HepG2 (cell line): ENCODE results near the gene SETD1A. TPM values are rescaled to one million over a fixed set of nuclear protein-coding genes. Genes with fewer than 3 reads are reported as not detected.
A peak's percentile ranks its signal among the peaks of the same experiment; 100 is the strongest.

Experiments
- FOXA1 ChIP-seq, 2 experiments: fragments of 450-650 bp in 1 of 2; sonication (generic) in 1 of 2; formaldehyde crosslinking in 1 of 2; IDR thresholded peaks; 2 replicates each; pipeline versions ENCODE4 v1.4.0 to v1.6.1; 2016 to 2020; ENCODE audit warnings: missing genetic modification reagents in 1 of 2
- FOXA3 ChIP-seq: IDR thresholded peaks from 2 replicates; pipeline ENCODE4 v1.6.1; 2016; ENCODE audit warnings: missing genetic modification reagents, missing compliant biosample characterization
- JARID2 ChIP-seq: sonication (generic); formaldehyde crosslinking; IDR thresholded peaks from 2 replicates; pipeline ENCODE4 v1.8.1; 2023; ENCODE audit warnings: missing genetic modification reagents, inconsistent platforms; ENCODE audit not compliant: insufficient replicate concordance
- JUNB ChIP-seq: sonication (generic); formaldehyde crosslinking; IDR thresholded peaks from 2 replicates; pipeline ENCODE4 v1.8.0; 2022; ENCODE audit warnings: missing genetic modification reagents, mild to moderate bottlenecking, borderline replicate concordance
- NR2F2 ChIP-seq: IDR thresholded peaks from 2 replicates; pipeline ENCODE4 v1.6.1; 2012; ENCODE audit warnings: low read depth, inconsistent platforms, borderline replicate concordance
- PHF8 ChIP-seq: sonication (generic); formaldehyde crosslinking; IDR thresholded peaks from 2 replicates; pipeline ENCODE4 v1.5.0; 2020; ENCODE audit warnings: missing genetic modification reagents
- RFX5 ChIP-seq: IDR thresholded peaks from 2 replicates; pipeline ENCODE4 v1.6.1; 2011; ENCODE audit warnings: low read depth, low read length, improper control_type of control experiment
- SSRP1 ChIP-seq: IDR thresholded peaks from 2 replicates; pipeline ENCODE4 v1.6.1; 2016; ENCODE audit warnings: control low read depth
- ZNF816 ChIP-seq: sonication (generic); formaldehyde crosslinking; IDR thresholded peaks from 2 replicates; pipeline ENCODE4 v1.8.0; 2022; ENCODE audit warnings: missing genetic modification reagents, mild to moderate bottlenecking, borderline replicate concordance
- polyA plus RNA-seq, 8 experiments: library from polyadenylated mRNA; depleted of rRNA in 3 of 8; stranded (reverse) in 7 of 8; unstranded in 1 of 8; fragments of >200 nt; fragmentation: Illumina TruSeq in 4 of 8; extraction: Trizol in 4 of 8; gene quantifications; 2 replicates each; pipeline versions ENCODE4 v1.2.1 to v1.2.3, GENCODE V29; 2011 to 2016; ENCODE audit warnings: low read depth in 4 of 8, missing spikeins in 1 of 8, mixed read lengths in 1 of 8; ENCODE audit not compliant: insufficient read depth in 1 of 8
- total RNA-seq, 5 experiments: library from RNA; depleted of rRNA; stranded (reverse); fragments of >200 nt; fragmentation: Illumina TruSeq; extraction: Trizol; gene quantifications; 2 replicates each; pipeline ENCODE4 v1.2.3, GENCODE V29; 2016; ENCODE audit warnings: low read depth in 1 of 5
- TF ChIP-seq, protein P1 (sequence below): sonication (generic); formaldehyde crosslinking; IDR thresholded peaks from 2 replicates; pipeline ENCODE4 v1.4.0; 2020; ENCODE audit warnings: missing genetic modification reagents
- TF ChIP-seq, protein P2 (sequence below): sonication (generic); formaldehyde crosslinking; conservative IDR thresholded peaks from 2 replicates; pipeline ENCODE4 v1.4.0; 2020; ENCODE audit warnings: missing genetic modification reagents
- TF ChIP-seq, protein P3 (sequence below): sonication (generic); formaldehyde crosslinking; conservative IDR thresholded peaks from 2 replicates; pipeline ENCODE4 v1.4.0; 2020; ENCODE audit warnings: missing genetic modification reagents
- TF ChIP-seq, protein P4 (sequence below): sonication (generic); formaldehyde crosslinking; IDR thresholded peaks from 2 replicates; pipeline ENCODE4 v1.8.1; 2023; ENCODE audit warnings: missing genetic modification reagents, inconsistent platforms, borderline replicate concordance
- TF ChIP-seq, protein P5 (sequence below): sonication (generic); formaldehyde crosslinking; IDR thresholded peaks from 2 replicates; pipeline ENCODE4 v1.4.0; 2020; ENCODE audit warnings: mild to moderate bottlenecking, missing genetic modification reagents
- TF ChIP-seq, protein P6 (sequence below): sonication (generic); formaldehyde crosslinking; IDR thresholded peaks from 2 replicates; pipeline ENCODE4 v1.9.0; 2021; ENCODE audit warnings: missing genetic modification reagents, borderline replicate concordance
- TF ChIP-seq, protein P7 (sequence below): sonication (generic); formaldehyde crosslinking; IDR thresholded peaks from 2 replicates; pipeline ENCODE4 v1.8.1; 2023; ENCODE audit warnings: mild to moderate bottlenecking, missing genetic modification reagents
- TF ChIP-seq, protein P8 (sequence below): IDR thresholded peaks from 2 replicates; pipeline ENCODE4 v1.6.1; 2012; ENCODE audit warnings: inconsistent platforms

The SETD1A gene
- total and polyA plus RNA-seq, 2 of the 13 experiments (the other 11 are each of a cell fraction or from before 2014, with no cell fraction given), result 3.8 to 5.6 TPM

DNA sequence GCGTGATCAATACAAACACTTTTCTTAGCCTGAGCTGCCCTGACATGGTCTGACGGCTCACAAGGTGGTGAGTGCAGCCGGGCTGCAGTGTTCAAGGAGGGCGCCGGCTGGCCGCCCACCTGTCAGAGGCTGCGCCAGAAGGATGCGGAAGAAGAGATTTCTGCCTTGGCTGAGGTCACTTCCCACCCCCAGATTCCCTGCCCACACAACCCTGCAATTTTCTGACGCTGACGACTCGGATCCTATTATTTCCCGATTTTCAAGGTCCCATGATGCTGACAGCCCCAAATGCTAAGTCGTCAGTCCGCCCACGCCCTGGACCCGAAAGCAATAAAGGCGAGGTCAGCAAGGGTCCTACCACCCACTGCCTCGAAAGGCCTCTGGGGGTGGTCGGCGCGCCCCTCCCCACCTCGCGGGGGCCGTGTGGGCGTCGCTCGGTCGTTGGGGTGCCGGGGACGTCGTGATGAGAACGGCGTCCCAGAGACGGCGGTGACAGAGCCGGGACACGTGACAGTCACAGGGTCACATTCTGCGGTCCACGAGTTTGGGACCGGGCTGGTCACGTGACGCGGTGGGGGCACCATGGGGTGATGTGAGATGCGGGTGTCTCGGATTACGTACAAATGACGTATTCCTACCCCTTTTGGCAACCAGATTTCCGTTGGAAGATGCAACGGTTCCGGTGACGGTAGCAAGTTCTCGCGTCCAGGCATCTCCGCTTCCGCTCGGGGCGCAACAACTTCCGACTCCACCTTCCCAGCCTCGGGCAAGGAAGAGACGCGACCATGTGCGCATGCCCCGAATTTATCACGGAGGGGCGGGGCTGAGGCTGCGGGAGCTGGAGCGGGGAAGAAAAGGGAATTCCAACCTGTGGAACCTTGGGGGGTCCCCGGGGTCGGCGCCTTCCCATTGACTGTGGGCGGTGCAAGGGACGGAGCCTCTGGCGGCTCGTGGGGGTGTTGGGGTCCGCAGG is 75.5 kb downstream of the SETD1A start, which contains the start of gene STX4 (continued):
- TF ChIP-seq, protein P1, sequence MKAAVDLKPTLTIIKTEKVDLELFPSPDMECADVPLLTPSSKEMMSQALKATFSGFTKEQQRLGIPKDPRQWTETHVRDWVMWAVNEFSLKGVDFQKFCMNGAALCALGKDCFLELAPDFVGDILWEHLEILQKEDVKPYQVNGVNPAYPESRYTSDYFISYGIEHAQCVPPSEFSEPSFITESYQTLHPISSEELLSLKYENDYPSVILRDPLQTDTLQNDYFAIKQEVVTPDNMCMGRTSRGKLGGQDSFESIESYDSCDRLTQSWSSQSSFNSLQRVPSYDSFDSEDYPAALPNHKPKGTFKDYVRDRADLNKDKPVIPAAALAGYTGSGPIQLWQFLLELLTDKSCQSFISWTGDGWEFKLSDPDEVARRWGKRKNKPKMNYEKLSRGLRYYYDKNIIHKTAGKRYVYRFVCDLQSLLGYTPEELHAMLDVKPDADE (CRISPR knock-in tag), result 0 out of 2 replicates have a peak, but pooled peaks have one; percentile 24
- TF ChIP-seq FOXA3 (CRISPR knock-in tag), result peak; percentile 62
- no peak for TF ChIP-seq SSRP1 (CRISPR knock-in tag)
- TF ChIP-seq FOXA1 (IDR thresholded peaks at IDR 0.05), result no peak
- TF ChIP-seq FOXA1 (CRISPR knock-in tag; IDR thresholded peaks at IDR 0.05), result 0 out of 2 replicates have a peak, but pooled peaks have one; percentile 12
- TF ChIP-seq, protein P2, sequence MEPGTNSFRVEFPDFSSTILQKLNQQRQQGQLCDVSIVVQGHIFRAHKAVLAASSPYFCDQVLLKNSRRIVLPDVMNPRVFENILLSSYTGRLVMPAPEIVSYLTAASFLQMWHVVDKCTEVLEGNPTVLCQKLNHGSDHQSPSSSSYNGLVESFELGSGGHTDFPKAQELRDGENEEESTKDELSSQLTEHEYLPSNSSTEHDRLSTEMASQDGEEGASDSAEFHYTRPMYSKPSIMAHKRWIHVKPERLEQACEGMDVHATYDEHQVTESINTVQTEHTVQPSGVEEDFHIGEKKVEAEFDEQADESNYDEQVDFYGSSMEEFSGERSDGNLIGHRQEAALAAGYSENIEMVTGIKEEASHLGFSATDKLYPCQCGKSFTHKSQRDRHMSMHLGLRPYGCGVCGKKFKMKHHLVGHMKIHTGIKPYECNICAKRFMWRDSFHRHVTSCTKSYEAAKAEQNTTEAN (CRISPR knock-in tag), result no peak
- TF ChIP-seq, protein P3, sequence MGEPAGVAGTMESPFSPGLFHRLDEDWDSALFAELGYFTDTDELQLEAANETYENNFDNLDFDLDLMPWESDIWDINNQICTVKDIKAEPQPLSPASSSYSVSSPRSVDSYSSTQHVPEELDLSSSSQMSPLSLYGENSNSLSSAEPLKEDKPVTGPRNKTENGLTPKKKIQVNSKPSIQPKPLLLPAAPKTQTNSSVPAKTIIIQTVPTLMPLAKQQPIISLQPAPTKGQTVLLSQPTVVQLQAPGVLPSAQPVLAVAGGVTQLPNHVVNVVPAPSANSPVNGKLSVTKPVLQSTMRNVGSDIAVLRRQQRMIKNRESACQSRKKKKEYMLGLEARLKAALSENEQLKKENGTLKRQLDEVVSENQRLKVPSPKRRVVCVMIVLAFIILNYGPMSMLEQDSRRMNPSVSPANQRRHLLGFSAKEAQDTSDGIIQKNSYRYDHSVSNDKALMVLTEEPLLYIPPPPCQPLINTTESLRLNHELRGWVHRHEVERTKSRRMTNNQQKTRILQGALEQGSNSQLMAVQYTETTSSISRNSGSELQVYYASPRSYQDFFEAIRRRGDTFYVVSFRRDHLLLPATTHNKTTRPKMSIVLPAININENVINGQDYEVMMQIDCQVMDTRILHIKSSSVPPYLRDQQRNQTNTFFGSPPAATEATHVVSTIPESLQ (CRISPR knock-in tag), result no peak
- no peak for TF ChIP-seq JARID2 (CRISPR knock-in tag)
- TF ChIP-seq, protein P4, sequence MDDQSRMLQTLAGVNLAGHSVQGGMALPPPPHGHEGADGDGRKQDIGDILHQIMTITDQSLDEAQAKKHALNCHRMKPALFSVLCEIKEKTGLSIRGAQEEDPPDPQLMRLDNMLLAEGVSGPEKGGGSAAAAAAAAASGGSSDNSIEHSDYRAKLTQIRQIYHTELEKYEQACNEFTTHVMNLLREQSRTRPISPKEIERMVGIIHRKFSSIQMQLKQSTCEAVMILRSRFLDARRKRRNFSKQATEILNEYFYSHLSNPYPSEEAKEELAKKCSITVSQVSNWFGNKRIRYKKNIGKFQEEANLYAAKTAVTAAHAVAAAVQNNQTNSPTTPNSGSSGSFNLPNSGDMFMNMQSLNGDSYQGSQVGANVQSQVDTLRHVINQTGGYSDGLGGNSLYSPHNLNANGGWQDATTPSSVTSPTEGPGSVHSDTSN (CRISPR knock-in tag), result no peak
- TF ChIP-seq, protein P5, sequence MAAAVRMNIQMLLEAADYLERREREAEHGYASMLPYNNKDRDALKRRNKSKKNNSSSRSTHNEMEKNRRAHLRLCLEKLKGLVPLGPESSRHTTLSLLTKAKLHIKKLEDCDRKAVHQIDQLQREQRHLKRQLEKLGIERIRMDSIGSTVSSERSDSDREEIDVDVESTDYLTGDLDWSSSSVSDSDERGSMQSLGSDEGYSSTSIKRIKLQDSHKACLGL, result no peak; the same call in 1 of the 2 replicates
- TF ChIP-seq JUNB (CRISPR knock-in tag), result no peak
- TF ChIP-seq NR2F2, result peak; percentile 10; the same call in 1 of the 2 replicates
- no peak for TF ChIP-seq ZNF816 (CRISPR knock-in tag)
- peak; percentile 59 for TF ChIP-seq PHF8
- TF ChIP-seq, protein P6, sequence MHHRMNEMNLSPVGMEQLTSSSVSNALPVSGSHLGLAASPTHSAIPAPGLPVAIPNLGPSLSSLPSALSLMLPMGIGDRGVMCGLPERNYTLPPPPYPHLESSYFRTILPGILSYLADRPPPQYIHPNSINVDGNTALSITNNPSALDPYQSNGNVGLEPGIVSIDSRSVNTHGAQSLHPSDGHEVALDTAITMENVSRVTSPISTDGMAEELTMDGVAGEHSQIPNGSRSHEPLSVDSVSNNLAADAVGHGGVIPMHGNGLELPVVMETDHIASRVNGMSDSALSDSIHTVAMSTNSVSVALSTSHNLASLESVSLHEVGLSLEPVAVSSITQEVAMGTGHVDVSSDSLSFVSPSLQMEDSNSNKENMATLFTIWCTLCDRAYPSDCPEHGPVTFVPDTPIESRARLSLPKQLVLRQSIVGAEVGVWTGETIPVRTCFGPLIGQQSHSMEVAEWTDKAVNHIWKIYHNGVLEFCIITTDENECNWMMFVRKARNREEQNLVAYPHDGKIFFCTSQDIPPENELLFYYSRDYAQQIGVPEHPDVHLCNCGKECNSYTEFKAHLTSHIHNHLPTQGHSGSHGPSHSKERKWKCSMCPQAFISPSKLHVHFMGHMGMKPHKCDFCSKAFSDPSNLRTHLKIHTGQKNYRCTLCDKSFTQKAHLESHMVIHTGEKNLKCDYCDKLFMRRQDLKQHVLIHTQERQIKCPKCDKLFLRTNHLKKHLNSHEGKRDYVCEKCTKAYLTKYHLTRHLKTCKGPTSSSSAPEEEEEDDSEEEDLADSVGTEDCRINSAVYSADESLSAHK (CRISPR knock-in tag), result no peak
- TF ChIP-seq, protein P7, sequence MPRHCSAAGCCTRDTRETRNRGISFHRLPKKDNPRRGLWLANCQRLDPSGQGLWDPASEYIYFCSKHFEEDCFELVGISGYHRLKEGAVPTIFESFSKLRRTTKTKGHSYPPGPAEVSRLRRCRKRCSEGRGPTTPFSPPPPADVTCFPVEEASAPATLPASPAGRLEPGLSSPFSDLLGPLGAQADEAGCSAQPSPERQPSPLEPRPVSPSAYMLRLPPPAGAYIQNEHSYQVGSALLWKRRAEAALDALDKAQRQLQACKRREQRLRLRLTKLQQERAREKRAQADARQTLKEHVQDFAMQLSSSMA, result peak; percentile 97
- peak; percentile 47; the same call in 1 of the 2 replicates for TF ChIP-seq RFX5
- TF ChIP-seq, protein P8, sequence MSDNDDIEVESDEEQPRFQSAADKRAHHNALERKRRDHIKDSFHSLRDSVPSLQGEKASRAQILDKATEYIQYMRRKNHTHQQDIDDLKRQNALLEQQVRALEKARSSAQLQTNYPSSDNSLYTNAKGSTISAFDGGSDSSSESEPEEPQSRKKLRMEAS, result peak; percentile 95
